ENCODE data around the gene ZNF316.
"Not testable (repeated sequence)": the region's sequence is repeated elsewhere in the genome, so short reads cannot be mapped to it uniquely, and the experiment has no call there.

The ZNF316 gene

DNA sequence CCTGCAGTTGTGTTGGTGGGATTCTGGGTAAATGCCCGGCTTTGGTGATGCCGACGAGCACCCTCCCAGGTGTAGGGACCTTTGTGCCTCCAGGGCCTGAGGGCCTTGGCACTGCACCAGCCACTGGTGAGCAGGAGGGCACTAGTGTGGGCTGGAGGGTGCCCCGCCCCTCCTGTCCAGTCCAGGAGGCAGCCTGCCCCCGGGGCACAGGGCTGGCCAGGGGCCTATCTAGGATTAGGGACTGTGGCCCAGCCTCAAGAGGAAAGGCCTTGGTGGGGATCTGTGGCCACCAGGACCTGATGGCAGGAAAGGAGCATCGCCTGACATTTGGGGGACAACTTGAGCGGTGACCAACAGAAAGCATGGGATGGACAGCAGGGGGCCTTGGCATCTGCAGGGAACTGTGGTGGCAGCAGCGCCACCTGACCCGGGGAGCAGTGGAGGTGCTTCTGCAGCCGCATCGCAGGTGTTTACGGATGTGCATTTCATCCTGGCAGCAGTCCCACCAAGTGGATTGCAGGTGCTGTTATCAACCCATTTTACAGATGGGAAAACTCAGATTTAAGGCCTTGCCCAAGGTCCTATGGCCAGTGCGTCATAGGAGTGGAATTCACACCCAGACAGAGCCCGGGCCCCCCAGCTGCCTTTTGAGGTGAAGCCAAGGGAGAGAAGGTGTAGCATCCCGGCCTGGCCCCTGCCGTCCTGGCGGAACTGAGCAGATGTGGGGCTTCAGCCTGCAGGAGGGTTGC is 11.1 kb downstream of the ZNF316 start:
- no peak for DNase-seq

DNA sequence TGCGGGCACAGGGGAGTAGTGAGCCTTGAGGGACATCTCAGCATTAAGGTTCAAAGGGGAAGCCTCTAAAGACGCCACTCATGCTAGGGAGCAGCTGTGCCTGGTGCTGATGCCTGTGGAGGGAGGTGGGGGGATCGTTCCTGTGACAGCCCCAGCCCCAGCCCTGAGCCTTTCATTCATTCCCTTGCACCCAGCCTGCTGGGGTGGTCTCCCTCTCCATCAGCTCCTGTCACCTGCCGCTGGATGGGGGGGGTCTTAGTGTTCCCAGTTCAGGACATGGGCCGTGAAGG is 11.6 kb downstream of the ZNF316 start:
- no peak for DNase-seq

DNA sequence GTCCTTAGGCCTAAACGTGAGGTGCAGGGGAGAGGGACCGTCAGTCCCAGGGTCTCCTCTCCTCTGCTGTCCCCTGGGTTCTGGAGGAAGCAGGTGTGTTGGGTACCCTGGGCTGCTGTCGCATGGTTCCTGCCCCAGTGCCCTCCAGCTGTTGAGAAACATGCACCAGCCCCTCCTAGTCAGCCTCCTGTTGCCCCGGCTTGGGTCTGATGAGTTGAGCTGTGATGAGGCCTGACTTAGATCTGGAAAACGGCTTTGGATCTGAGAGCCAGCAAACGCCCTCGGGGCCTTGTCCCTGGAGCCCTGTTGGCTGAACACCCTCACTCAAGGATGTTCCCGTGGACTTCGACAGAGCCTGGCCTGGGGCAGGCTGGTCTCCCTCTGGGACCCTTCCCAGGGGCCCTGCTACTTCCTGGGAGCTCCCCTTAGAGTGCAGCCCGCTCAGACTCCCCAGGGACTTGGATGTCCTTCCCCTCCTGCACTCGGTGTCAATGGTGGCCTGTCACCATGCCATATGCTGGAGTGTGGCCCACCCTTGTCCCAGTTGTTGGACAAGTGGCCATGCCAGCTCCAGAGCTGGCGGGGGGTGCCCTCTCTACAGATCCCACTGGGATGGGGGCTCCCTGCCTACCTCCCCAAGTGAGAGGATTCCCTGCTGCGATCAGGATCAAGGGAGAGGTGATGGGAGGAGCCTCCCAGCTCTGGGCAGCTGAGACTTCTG is 12.3 kb downstream of the ZNF316 start:
- no peak for DNase-seq

DNA sequence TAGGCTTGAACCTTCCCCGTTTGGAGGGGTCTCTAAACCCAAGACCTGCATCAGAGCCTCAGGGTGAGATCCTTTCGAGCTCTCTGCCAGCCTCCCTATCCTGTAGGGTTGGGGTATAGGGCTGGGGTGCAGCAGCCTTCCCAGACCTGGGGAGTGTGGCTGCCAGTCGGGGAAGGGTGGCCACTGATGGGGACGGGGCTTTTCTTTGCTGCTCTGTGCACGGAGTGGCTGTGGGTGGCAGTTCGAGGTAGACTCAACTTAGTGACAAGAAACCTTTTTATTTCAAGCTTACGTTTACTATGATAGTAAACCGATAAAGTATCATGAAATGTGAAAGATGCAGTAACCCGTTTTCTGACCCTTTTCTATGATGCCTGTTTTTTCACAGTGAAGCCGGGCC is 13.0 kb downstream of the ZNF316 start:
- DNase-seq = no peak

DNA sequence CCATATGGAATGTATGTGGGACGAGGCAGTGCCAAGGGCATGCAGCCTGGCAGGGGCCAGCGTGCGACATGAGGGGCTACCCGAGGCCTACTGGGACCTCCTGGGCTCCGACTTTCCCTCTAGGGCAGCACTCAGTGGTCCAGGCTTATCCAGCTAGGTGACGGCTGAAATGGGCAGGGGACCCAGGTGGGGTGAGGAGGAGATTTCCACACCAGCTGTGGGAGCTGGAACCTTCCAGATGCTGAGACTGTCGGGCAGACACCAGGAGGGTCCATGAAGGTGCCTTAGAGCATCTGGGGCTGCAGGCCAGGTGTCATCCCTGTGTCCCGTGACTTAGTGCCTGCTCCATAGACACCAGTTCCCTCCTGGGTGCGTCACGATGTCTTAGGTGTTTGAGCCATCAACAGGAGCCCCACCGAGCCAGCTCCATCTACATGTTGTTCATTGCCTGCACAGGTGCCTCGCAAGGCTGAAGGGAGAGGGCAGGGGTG is 13.4 kb downstream of the ZNF316 start:
- DNase-seq = no peak

DNA sequence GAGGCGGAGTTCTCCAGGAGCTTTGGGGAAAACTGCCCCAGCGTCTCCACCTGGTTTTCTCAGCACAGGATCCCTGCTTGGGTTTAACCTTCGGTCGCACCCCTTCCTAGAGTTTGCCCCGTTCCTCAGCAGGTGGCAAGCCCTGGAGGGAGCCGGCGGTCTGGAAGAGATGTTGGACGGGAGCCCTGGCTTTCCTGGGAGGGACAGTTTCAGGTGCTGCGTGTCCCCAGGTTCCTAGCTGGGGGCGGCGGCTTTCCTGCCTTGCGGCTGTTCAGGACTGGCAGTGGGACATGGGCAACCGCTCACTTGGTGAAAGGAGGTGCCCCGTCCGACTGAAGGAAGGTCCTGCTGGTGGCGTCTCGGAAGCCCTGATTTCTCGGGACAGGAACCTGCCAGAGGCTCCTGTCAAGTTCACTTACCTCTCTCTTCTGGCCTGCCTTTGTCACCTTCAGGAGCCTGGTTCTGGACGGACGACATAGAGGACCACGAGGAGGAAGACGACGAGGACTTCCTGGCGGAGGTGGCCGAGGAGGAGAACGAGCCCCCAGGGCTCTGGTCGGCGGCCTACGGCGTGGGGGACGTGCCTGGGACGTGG is 14.8 kb downstream of the ZNF316 start:
- DNase-seq = no peak

DNA sequence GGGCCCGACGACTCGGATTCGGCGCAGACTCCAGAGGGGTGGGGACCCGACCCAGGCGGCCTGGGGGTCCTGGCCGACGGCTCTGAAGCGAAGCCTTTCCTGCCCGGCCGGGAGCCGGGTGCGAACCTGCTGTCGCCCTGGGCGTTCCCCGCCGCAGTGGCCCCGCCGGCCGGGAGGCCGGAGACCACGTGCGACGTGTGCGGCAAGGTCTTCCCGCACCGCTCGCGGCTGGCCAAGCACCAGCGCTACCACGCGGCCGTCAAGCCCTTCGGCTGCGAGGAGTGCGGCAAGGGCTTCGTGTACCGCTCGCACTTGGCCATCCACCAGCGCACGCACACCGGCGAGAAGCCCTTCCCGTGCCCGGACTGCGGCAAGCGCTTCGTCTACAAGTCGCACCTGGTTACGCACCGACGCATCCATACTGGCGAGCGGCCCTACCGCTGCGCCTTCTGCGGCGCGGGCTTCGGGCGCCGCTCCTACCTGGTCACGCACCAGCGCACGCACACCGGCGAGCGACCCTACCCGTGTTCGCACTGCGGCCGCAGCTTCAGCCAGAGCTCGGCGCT is 15.4 kb downstream of the ZNF316 start:
- no peak for DNase-seq

DNA sequence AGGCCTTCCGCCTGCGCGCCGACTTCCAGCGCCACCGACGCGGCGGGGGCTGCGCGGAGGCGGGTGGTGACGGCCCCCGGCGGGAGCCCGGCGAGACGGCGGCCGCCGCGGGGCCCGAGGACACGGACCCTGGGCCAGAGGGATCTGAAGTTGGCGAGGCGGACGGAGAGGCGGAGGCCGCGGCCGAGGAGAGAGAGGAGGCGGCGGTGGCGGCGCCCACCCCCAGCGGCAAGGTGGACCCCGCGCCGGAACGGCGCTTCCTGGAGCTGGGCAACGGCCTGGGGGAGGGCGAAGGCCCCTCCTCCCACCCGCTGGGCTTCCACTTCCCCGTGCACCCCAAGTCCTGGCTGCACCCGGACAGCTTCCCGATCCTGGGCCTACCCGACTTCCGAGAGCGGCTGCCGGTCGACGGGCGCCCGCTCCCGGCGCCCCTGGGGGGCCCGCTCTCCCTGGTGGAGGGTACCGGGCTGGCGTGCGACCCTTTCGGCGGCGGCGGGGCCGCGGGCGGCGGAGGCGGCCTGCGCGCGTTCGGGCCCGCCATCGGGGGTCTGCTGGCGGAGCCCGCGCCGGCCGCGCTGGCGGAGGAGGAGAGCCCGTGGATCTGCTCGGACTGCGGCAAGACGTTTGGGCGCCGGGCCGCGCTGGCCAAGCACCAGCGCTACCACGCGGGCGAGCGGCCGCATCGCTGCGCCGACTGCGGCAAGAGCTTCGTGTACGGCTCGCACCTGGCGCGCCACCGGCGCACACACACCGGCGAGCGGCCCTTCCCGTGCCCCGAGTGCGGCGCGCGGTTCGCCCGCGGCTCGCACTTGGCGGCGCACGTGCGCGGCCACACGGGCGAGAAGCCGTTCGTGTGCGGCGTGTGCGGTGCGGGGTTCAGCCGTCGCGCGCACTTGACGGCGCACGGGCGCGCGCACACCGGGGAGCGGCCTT is 16.2 kb downstream of the ZNF316 start:
- DNase-seq = no peak

DNA sequence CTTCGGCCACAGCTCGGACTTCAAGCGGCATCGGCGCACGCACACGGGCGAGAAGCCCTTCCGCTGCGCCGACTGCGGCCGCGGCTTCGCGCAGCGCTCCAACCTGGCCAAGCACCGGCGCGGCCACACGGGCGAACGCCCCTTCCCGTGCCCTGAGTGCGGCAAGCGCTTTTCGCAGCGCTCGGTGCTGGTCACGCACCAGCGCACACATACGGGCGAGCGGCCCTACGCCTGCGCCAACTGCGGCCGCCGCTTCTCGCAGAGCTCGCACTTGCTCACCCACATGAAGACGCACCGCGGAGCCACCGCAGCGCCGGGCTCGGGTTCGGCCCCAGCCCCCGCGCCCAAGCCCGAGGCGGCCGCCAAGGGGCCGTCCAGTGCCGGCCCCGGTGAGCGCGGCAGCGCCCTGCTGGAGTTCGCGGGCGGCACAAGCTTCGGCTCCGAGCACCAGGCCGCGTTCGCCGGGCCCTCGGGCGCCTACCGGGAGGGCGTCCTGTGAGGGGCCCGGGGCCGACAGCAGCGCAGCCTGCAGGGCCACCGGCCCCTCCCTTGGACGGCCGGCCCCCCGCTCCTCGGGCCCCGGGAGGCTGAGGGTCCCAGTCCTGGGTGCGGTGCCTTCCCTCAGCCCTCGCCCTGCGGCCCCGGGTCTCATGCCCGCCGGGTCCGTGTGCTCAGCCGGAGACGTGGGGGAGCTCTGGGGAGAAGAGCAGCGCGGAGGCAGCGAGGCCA is 17.2 kb downstream of the ZNF316 start:
- DNase-seq = no peak

DNA sequence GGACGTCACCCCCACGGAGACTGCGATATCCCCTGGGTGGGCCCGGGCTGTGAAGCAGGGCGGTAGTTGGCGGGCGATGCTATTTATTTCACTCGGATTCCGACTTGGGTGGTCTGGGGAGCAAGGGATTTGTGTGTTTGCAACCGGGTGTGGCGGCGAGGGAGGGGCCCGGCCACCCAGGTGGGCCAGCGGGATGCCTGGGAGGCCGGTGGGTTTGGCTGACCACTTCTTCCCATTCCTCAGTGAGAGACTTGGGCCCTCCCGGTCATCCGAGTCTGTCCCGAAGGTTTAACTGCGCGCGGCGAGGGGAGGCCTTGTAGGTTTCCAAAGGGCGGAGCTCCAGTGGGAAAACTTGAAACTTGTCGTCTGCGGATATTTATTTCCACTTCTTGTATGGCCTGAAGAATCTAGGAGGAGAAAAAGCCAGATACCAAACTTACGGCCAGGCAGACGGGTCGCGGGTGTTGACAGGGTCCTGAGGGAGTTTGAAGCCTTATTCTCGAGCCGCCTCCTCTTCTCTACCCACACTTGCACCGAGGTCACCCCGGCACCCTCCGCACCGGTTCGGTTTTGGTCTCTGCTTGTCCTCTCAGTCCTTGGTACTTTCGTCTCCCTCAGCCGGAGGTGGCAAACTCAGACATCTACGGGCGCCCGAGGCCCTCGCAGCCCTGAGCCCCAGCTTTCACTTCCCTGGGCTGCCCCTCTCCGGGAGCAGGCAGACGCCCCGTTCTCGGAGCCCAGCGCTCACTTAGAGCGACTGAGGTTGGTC is 17.9 kb downstream of the ZNF316 start:
- DNase-seq = no peak

DNA sequence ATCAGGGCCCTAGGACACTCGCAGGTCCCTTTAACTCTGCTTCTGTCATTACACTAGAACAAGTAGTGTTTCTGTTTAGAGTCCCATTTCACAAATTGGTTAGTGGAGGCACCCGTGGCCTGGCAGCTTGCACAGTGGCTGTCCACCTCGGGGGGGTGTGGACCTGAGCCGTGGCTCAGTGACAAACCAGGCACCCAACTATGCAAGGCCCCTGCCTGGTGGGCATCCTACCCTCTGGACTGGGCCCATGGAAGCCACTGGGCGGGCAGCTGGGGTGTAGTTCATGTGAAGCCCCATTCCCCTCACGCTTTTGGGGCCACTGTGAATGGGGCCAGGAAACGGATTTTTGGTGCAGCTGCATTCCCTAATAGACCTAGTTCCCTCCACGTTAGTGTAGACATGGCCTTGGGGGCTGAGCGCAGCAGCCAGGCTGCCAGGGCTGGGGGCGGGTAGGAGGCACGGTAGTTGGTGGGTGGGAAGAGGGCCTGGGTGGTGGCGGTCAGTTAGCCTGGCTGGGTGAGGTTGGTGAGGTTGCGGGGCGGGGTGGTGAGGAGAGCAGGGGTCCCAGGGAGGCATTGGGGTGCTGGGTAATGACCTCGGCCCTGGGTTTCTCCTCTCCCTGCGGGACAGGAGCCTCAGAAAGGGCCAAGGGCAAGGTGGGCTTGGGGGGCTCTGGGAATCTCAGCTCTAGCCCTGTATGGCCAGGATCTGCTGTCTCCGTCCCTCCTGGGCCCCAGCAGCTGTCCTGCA is 18.7 kb downstream of the ZNF316 start:
- DNase-seq = no peak

DNA sequence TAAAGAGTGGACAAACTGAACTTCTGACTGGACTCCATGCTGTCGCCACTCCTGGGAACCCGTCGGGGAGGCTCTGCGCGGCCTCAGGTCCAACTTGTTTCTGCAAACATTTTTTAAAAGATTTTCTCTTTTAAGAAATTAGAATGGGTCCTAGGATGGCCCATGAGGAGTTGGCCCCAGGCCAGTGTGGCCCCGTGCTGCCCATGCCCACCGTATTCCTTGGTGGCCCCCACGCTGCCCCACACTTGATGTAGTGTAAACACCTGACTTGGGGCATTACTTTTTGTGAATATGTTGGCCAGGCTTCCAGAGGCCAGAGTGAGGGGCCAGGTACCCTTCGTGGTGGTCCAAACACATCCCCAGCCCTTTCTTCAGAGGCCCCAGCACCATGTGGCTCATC is 19.3 kb downstream of the ZNF316 start:
- no peak for DNase-seq

DNA sequence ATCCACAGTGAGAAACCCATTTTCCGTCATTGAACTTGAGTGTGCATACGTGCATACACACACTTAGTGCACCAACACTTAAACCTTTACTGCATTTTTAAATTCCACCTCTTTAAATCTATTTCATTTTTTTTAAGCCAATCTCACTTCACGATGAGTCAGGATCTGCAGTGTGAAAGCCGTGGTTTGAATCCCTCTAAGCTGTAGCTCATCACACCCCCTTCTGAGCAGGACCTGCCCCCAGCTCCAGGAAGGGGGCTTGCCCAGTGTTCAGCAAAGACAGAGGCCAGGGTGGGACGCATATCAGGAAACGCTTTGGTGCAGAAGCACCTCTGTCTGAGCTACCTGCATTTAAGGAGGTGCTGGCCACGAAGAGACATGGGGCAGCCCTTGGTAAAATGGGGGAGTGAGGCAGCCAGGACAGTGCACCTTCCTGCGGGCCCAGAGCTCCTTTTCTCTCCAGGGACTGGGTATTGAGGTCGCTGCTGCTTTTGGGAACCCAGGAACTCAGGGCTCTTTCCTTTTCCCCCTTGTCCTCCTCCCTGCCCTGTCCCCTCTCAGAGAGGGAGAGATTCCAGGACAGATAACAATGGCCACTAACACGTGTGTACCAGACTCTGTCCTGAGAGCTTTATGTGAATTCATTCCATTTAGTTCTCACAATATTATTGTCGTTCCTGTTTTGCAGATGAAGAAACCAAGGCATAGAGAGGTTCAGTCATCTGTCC is 21.7 kb downstream of the ZNF316 start:
- no peak for DNase-seq

DNA sequence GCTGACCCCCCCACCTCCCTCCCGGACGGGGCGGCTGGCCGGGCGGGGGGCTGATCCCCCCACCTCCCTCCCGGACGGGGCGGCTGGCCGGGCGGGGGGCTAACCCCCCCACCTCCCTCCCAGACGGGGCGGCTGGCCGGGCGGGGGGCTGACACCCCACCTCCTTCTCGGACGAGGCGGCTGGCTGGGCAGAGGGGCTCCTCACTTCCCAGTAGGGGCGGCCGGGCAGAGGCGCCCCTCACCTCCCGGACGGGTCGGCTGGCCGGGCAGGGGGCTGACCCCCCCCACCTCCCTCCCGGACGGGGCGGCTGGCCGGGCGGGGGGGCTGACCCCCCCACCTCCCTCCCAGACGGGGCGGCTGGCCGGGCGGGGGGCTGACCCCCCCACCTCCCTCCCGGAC is 33.7 kb downstream of the ZNF316 start:
- DNase-seq = not testable (repeated sequence)

DNA sequence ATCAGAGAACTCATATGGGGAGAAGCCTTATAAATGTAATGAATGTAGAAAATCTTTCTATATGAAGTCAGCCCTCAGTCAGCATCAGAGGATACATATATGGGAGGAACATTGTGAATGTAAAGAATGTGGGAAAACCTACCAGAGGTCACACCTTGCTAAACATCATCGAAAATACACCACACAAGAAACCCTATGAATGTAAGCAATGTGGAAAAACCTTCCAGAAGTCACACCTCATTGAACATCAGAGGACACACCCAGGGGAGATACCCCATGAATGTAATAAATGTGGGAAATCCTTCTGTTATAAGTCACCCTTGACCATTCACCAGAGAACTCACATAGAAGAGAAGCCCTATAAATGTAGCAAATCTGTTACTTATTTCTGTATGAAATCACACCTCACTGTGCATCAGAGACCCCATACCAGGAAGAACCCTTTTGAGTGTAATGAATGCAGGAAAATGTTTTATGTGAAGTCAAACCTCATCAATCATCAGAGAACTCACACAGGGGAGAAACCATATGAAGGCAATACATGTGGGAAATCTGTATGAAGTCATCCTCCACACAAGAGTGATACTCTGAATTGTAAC is 38.8 kb downstream of the ZNF316 start:
- no peak for DNase-seq

DNA sequence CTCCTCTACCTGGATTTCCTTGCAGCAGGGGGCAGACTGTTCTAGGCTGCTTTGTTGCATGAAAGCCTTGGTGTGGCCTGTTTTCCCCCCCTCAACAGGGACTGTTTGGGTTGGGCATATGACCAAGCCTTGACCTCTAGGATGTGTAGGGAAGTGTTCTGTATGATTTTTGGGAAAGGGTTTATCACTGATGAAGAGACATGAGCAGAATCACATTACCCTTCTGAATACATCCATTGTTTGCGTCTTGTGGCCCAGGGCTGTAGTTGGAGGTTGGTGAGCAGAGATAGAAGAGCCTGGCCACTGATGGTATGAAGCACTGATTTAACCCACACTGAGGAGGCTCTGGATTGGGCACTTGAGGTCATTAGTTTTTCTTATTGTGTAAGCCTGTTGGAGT is 43.0 kb downstream of the ZNF316 start:
- DNase-seq = no peak

DNA sequence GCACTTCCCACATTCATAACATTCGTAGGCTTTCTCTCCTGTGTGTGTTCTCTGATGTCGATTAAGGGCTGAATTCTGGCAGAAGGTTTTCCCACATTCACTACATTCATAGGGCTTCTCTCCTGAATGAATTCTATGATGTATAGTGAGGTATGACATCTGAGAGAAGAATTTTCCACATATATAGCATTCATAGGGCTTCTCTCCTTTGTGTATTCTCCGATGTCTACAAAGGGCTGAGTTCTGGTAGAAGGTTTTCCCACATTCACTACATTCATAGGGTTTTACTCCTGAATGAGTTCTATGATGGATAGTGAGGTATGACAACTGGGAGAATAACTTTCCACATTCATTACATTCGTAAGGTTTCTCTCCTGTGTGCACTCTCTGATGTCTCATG is 54.0 kb downstream of the ZNF316 start:
- DNase-seq = no peak

DNA sequence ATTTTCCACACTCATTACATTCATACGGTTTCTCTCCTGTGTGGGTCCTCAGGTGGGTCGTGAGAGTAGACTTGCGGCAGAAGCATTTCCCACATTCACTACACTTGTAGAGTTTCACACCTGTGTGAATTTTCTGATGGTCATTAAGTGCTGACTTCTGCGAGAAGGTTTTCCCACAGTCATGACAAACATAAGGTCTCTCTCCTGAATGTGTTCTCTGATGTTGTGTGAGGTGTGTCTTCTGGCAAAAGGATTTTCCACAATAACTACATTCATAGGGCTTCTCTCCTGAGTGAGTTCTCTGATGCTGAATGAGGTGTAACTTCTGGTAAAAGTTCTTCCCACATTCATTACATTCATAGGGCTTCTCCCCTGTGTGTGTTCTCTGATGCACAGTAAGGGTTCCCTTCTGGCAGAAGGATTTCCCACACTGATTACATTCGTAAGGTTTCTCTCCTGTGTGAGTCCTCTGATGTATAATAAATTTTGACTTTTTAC is 54.5 kb downstream of the ZNF316 start:
- no peak for DNase-seq

DNA sequence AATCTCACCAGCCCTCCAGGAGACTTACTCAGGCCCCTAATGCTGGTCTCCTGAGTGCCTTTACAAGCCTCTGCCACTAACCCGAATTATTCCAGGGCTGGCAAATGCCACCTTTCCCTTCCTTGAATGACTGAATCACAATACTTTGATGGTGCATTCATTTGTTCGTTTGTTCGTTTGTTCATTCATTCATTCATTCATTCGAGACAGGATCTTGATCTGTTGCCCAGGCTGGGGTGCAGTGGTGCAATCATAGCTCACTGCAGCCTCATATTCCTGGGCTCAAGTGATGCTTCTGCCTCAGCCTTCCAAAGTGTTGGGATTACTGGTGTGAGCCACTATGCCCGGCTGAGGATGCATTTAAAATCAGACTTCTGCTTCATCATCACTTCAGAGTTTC is 63.7 kb downstream of the ZNF316 start:
- DNase-seq = no peak
